HEK293 (cell line): ENCODE data around the gene CADPS.

ENCODE experiments used
- CTCF ChIP-seq: fragments of 450-650 bp; formaldehyde crosslinking; IDR thresholded peaks from 2 replicates; pipeline ENCODE4 v1.5.1; 2016; ENCODE audit warnings: missing biosample characterization, missing genetic modification characterization
- SP3 ChIP-seq: fragments of 450-650 bp; formaldehyde crosslinking; IDR thresholded peaks from 2 replicates; pipeline ENCODE4 v1.5.1; 2016; ENCODE audit warnings: missing biosample characterization, missing genetic modification characterization
- YY1 ChIP-seq: fragments of 450-650 bp; formaldehyde crosslinking; IDR thresholded peaks from 2 replicates; pipeline ENCODE4 v1.5.1; 2018; ENCODE audit warnings: missing biosample characterization, missing genetic modification characterization
- ZBTB8A ChIP-seq: fragments of 450-650 bp; formaldehyde crosslinking; IDR thresholded peaks from 2 replicates; pipeline ENCODE4 v1.5.1; 2016; ENCODE audit warnings: missing biosample characterization, missing genetic modification characterization
- ZFP41 ChIP-seq: fragments of 450-650 bp; formaldehyde crosslinking; IDR thresholded peaks from 2 replicates; pipeline ENCODE4 v1.5.1; 2016; ENCODE audit warnings: missing biosample characterization, missing genetic modification characterization, borderline replicate concordance
- ZNF133 ChIP-seq: fragments of 450-650 bp; formaldehyde crosslinking; IDR thresholded peaks from 2 replicates; pipeline ENCODE4 v1.5.1; 2016; ENCODE audit warnings: missing biosample characterization, missing genetic modification characterization
- ZNF175 ChIP-seq: fragments of 450-650 bp; formaldehyde crosslinking; IDR thresholded peaks from 2 replicates; pipeline ENCODE4 v1.5.1; 2016; ENCODE audit warnings: missing biosample characterization, missing genetic modification characterization
- ZNF2 ChIP-seq: fragments of 450-650 bp; formaldehyde crosslinking; IDR thresholded peaks from 2 replicates; pipeline ENCODE4 v1.5.1; 2016; ENCODE audit warnings: missing biosample characterization, missing genetic modification characterization
- ZNF747 ChIP-seq: fragments of 450-650 bp; formaldehyde crosslinking; IDR thresholded peaks from 2 replicates; pipeline ENCODE4 v1.5.1; 2016; ENCODE audit warnings: missing biosample characterization, missing genetic modification characterization
- ZNF777 ChIP-seq: fragments of 450-650 bp; formaldehyde crosslinking; IDR thresholded peaks from 2 replicates; pipeline ENCODE4 v1.5.1; 2017; ENCODE audit warnings: missing biosample characterization, missing genetic modification characterization, borderline replicate concordance
- ZNF792 ChIP-seq: fragments of 450-650 bp; formaldehyde crosslinking; IDR thresholded peaks from 2 replicates; pipeline ENCODE4 v1.5.1; 2016; ENCODE audit warnings: missing biosample characterization, missing genetic modification characterization

DNA sequence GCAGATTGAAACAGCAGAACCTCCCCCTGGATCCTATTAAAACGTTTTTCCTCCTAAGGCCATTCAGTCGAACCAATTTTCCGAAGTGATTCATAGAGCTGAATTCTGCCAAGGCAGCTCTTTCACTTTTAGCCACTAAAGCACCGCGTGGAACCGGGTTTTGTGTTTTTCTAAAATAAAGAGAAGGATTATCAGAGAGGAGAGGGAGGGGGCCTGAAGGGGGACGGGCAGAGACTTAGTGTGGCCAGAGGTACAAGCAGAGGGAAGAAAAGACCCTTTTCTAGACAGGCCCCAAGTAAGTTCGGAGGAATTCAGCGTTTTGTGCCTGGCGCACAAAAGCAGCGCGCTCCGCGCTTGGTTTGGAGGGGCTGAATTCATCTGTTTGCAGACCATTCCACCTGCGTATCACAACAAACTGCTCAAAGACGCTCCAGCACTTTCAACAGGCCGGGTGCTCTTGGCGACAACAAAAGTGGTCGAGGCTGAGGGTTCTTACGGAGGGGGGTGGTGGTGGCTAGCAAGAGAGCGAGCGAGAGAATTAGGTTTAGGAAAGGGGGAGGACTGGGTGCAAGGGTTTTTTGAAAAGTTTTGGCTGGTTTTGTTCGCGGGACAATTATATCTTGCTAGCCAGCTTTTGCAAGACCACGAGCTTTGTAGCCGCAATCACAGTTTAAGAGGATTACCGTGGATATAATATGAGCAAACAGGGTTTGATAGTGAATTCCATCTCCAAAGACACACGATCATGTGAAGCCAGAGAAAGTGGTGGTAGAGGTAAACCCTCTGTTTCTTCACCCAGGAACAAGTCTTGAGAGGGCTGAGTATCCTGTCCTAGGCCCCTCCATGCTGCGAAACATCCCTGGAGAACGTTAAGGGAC is 500.6 kb downstream of the CADPS start:
- TF ChIP-seq ZNF133 (tag by site-specific recombination) (no peak), YY1 (tag by site-specific recombination) (no peak), ZFP41 (no peak), ZBTB8A (no peak), CTCF (tag by site-specific recombination) (no peak), ZNF175 (tag by site-specific recombination) (no peak), ZNF792 (no peak), ZNF2 (tag by site-specific recombination) (no peak), ZNF747 (tag by site-specific recombination) (no peak), ZNF777 (tag by site-specific recombination) (no peak), SP3 (tag by site-specific recombination) (no peak)
